Measurements from ENCODE around the gene SHQ1. TPM values are rescaled to one million over a fixed set of nuclear protein-coding genes. Genes with fewer than 3 reads are reported as not detected.

The SHQ1 gene
- total RNA-seq, 1 experiment from 2014 or later, result 11.2 TPM

DNA sequence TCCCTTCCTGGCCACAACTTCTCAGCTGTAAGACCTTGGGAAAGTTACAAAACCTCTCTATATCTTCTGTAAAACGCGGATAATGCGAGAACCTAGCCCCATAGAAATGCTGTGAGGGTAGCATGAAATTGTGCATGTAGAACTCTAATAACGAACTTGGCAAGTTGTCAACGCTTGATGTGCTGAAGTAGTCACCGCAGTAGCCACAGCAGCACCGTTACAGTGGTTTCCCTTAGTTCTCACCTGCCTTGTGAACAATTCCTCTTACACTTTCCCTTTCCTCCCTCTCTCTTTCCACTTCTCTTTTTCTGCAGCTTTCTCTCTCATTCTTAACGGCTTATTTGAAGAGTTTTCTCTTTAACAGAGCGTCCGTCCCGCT is 447 bp upstream of the SHQ1 start:
- no peak for DNase-seq (ENCODE audit: low spot score)

DNA sequence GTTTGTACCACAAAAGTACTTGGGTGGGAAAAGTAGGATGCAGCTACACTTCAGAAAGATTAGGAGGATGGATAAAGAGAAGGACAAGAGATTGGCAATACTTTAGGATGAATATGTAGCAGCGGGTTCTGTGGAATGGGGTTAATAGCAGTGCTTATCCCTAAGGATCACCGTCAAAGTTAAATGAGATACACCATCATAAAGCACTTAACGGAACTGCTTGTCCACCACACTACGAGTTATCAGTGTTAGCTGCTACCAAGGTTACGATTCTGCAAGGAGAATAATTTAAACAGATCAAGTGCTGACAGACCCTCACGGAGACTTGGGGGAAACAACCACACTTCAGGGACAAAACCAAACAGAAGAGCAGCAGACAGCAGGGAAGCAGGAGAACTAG is 963 bp downstream of the SHQ1 start:
- DNase-seq (ENCODE audit: low spot score), result peak; percentile 3

GRCh38 chr3:72846166-72846565 is 2.1 kb downstream of the SHQ1 start:
- no peak for DNase-seq (ENCODE audit: low spot score)

DNA sequence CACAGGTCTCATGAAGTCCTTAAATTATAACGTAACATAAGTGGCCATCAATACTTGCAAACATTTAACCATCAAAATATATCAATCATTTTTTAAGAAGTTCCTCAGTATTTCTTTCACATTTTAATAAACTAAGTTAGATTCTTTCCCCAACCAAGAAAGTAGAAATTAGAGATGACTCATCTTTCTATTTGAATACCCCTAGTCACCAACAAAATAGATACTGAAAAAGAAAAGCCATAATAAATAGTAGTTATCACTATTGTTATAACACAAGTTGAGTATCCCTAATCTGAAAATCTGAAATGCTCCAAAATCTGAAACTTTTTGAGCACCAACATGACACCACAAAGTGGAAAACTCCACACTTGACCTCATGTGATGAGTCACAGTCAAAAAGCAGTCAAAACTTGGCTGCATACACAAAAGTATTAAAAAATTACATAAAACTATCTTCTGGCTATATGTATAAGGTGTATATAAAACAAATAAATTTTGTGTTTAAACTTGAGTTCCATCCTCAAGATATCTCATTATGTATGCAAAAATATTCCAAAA is 3.7 kb downstream of the SHQ1 start:
- no peak for DNase-seq (ENCODE audit: low spot score)

- no peak for DNase-seq (ENCODE audit: low spot score)
Measured at GRCh38 chr3:72839057-72839456, 9.2 kb downstream of the SHQ1 start.

GRCh38 chr3:72836923-72837322 is 11.3 kb downstream of the SHQ1 start:
- no peak for DNase-seq (ENCODE audit: low spot score)

GRCh38 chr3:72836416-72836815 is 11.8 kb downstream of the SHQ1 start:
- no peak for DNase-seq (ENCODE audit: low spot score)

- no peak for DNase-seq (ENCODE audit: low spot score)
Measured at GRCh38 chr3:72830452-72831223, 17.6 kb downstream of the SHQ1 start.

DNA sequence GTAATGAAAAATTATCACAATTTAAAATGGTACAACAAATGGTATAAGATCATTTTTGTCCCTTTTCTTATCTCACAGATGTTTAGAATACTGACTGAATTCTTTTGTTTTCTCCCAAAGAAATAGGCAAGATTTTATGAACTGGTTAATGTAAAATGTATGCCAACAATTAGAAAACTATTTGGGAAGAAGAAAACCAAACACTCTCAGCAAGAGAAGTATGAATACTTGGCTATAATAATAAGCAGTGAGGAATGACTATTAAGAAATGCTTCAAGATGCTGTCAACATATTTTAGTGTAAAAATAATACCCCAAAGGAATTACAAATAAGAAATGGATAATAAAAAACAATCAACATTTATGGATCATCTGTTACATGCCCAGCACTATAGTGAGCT is 18.5 kb downstream of the SHQ1 start:
- no peak for DNase-seq (ENCODE audit: low spot score)

DNA sequence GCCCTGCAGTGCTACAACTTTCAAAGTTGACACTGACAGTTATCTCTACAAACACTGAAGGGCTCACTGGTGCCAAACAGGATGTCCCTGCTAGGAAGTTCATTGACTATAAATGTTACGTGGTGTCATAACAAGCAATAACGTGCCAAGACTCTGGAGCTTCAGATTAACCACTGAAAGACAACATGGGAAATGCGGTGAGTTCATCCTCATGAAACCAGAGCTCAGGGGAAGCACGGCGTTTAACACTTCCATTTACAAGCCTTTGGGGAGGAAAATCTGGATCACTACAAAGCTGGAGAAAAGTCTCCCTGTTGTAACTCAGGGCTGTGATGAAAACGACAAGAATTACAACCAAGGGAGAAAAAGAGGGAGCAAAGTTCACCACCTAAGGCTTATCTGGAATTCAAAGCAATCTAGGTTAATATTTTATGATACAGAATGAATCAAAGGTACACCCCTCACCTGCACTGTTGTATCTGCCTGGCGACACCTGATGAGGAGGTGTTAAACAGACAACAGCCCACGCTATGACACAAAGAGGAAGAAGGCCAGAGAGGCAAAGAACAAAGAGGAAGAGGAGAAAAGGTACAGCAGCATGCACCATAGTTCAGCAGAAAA is 27.0 kb downstream of the SHQ1 start:
- DNase-seq (ENCODE audit: low spot score), result peak; percentile 29

DNA sequence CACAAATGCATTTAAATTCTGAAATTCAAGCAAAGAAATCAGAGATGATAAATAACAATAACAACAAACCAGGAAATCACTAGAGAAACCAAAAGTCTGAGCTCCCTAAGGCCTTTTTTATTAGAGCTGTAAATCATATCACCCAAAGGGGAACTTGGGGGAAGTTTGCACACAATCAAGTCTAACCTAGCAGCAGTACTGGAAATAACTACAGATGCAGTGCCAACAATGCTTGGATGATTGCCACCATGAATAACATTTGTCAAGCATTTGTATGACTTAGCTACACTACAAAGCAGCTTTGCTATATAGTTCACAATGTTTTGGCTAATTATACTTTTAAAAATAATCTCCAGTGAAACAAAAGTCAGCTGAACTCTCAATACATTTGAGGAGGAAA is 27.8 kb downstream of the SHQ1 start:
- peak; percentile 1 for DNase-seq (ENCODE audit: low spot score)

DNA sequence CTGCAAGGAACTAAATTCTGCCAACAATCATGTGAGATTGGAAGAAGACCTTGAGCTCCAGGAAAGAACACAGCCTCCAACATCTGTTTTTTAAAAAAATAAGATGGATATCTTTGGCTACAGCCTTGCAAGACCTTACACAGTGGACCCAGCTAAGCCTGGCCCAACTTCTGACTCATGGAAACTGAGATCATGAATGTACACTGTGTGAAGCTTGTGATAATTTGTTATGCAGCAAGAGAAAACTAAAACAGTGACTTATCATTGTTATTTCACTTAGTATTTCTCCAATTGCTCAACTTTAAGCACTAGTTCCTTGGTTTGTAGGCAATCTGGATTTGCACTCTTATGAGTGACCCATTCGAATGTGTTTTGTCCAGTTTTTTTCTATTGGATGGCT is 29.3 kb downstream of the SHQ1 start:
- no peak for DNase-seq (ENCODE audit: low spot score)

DNA sequence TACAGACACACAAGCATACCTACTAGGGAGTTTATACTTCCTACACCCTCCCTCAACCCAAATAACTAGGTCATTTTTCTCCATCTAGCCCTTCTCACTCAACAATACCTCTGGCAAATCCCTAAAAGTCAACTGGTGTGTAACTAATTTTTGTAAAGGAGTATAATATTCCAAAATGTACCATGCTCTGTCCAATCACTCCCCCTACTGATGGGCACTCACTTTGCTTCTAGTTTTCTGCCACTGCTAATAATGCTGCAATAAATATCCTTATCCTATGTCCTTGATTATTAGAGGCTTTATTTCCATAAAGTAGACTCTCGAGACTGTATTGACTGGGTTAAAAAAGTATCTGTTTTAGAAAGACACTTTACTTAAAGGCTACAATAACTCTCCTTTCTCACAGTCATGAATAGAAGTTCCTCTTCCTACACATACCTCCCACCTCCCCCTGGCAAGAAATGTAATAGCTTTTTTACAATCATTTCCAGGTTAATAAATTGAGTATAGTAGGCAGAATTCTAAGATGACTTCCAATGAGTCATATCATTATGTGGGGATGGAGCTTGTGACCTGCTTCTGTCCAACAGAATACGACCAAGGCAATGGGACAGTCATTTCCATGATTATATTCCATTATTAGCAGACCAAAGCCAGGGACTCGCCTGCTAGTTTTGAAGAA is 30.0 kb downstream of the SHQ1 start:
- peak; percentile 28 for DNase-seq (ENCODE audit: low spot score)

- DNase-seq (ENCODE audit: low spot score), result no peak
Measured at GRCh38 chr3:72816862-72817355, 31.3 kb downstream of the SHQ1 start.

- DNase-seq (ENCODE audit: low spot score), result no peak
Measured at GRCh38 chr3:72814308-72814707, 33.9 kb downstream of the SHQ1 start.

DNA sequence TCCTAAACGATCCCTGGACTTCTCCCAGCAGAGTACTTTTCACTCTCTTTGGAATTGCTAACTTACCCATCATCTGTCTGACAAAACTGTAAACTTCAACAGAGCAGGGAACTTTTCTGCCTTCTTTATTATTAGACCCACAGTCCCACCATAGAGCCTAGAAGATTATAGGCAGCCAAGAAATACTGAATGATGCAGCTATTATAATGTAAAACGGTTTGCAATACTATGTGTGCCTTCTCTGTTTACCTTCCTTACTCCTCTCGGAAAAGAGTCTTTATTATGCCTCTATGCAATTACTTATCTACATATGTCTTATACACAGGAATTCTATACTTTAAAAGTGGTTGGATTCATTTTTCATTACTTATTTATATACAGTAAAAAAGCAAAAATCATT is 36.0 kb downstream of the SHQ1 start:
- no peak for DNase-seq (ENCODE audit: low spot score)

- DNase-seq (ENCODE audit: low spot score), result no peak
Measured at GRCh38 chr3:72811571-72811970, 36.7 kb downstream of the SHQ1 start.

DNA sequence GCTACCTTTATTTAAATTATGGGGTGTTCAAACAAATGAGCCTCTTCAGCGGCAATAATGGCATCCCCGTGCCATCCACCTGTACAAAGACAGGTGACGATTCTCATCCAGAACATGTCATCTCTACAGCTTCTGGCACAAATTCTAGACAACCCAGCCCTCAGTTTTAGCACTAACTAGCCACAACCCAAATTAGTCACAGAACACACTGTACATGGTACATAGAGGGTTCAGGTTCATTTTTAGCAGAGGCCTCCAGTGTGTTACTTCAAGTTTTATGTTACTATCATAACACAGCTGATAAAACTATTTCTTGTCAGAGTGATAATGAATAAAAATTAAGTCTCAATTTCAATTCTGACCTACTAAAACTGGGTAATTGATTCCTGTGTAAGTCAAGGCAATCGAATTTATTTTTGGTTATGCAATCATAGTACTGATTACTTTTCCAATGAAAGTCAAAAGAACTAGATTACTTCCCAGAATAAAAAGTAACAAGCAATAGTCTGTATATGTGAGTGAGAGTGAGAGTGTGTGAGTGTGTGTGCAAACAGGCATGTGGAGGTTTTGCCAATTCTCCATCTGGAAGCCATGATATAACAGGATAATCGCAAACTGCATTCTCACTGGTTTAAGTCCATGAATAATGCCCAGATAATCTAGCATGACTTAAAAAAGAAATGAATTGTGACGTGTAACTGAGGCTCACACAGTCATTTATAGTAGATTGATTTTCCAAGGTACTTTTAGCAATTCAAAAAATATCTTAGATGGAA is 37.4 kb downstream of the SHQ1 start:
- no peak for DNase-seq (ENCODE audit: low spot score)

GRCh38 chr3:72810063-72810462 is 38.2 kb downstream of the SHQ1 start:
- DNase-seq (ENCODE audit: low spot score), result no peak

DNA sequence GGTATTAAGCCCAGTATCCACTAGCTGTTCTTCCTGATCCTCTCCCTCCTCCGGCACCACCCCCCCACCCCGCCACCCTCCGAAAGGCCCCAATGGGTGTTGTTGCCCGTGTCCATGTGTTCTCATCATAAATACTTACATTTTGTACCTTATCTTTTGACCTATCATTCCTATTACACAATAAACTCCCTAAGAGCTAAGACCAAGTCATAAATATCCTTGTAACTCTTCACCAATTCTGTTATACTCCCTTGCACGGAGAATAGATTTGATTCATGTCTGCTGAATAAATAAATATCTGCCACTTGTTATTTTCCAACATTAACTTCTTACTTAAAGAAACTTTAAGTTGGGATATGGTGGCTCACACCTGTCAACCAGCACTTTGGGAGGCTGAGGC is 43.9 kb downstream of the SHQ1 start:
- no peak for DNase-seq (ENCODE audit: low spot score)

DNA sequence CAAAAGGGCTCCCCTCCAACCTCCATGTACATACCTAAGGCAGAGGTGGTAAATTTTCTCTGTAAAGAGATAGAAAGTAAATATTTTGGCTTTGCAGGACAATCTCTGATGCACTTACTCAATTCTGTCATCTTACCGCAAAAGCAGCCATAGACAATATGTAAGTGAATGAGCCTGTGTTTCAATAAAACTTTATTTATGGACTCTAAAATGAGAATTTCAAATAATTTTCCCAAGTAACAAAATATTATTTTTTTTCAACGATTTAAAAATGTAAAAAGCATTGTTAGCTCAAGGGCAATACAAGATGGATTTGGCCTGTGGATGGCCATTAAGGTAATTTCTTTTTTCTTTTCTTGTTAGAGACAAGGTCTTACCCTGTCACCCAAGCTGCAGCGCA is 44.7 kb downstream of the SHQ1 start:
- no peak for DNase-seq (ENCODE audit: low spot score)

GRCh38 chr3:72802001-72802400 is 46.2 kb downstream of the SHQ1 start:
- DNase-seq (ENCODE audit: low spot score), result no peak
